Chondrocyte (in vitro differentiated cells): Measurements from ENCODE around the gene SMIM45.

Experiments
- DNase-seq: peaks from one replicate; pipeline ENCODE4 v3.0.0; 2021; ENCODE audit warnings: mixed read lengths, low spot score
- H3K27ac Mint-ChIP-seq: one replicate; pipeline ENCODE4 v1.8.0; 2021; ENCODE audit warnings: mild to moderate bottlenecking, moderate library complexity, mixed read lengths; ENCODE audit not compliant: unreplicated experiment
- H3K27me3 Mint-ChIP-seq: 2 replicates; pipeline ENCODE4 v1.8.0; 2021; ENCODE audit warnings: low read depth, mixed read lengths
- H3K36me3 Mint-ChIP-seq: 2 replicates; pipeline ENCODE4 v1.8.0; 2021; ENCODE audit warnings: low read depth, mixed read lengths
- H3K4me1 Mint-ChIP-seq: 2 replicates; pipeline ENCODE4 v1.8.0; 2021; ENCODE audit warnings: low read depth, mild to moderate bottlenecking, mixed read lengths
- H3K4me3 Mint-ChIP-seq: one replicate; pipeline ENCODE4 v1.8.0; 2021; ENCODE audit warnings: mild to moderate bottlenecking, moderate library complexity, mixed read lengths; ENCODE audit not compliant: unreplicated experiment
- H3K9me3 Mint-ChIP-seq: 2 replicates; pipeline ENCODE4 v1.8.0; 2021; ENCODE audit warnings: low read depth, mixed read lengths
- CTCF ChIP-seq: fragments of 200-600 bp; sonication (generic); IDR thresholded peaks from 2 replicates; pipeline ENCODE4 v1.5.0; 2021; ENCODE audit warnings: antibody characterized with exemption, mild to moderate bottlenecking, moderate library complexity

Gene SMIM45

GRCh38 chr22:41917375-41917902, 34.5 kb upstream of the SMIM45 start:
- Mint-ChIP-seq H3K27ac (no peak overlapping the region), H3K27me3 (peaks cover 28% of the 10 kb centered on the region), H3K9me3 (no peaks in the 10 kb centered on the region), H3K4me3 (no peak overlapping the region), H3K36me3 (no peaks in the 10 kb centered on the region), H3K4me1 (peaks cover 8% of the 10 kb centered on the region)
- no peak for DNase-seq
- TF ChIP-seq CTCF, result no peak

- H3K9me3 Mint-ChIP-seq, result no peaks in the 10 kb centered on the region
- peaks cover 8% of the 10 kb centered on the region for H3K4me1 Mint-ChIP-seq
- no peaks in the 10 kb centered on the region for H3K36me3 Mint-ChIP-seq
- peak overlapping the region; percentile 51 for H3K27ac Mint-ChIP-seq
- TF ChIP-seq CTCF, result no peak
- DNase-seq, result no peak
- no peak overlapping the region for H3K4me3 Mint-ChIP-seq
- peaks cover 24% of the 10 kb centered on the region for H3K27me3 Mint-ChIP-seq
These were observed 33.8 kb upstream of the SMIM45 start for GRCh38 chr22:41917903-41918791.

GRCh38 chr22:41919357-41920224, 32.4 kb upstream of the SMIM45 start:
- Mint-ChIP-seq H3K4me1 (peaks cover 8% of the 10 kb centered on the region), H3K27ac (no peak overlapping the region), H3K36me3 (no peaks in the 10 kb centered on the region), H3K9me3 (no peaks in the 10 kb centered on the region), H3K4me3 (no peak overlapping the region), H3K27me3 (peaks cover 22% of the 10 kb centered on the region)
- DNase-seq, result no peak
- TF ChIP-seq CTCF, result no peak

- peaks cover 24% of the 10 kb centered on the region for H3K27me3 Mint-ChIP-seq
- no peak for TF ChIP-seq CTCF
These were observed 31.5 kb upstream of the SMIM45 start for GRCh38 chr22:41920271-41920976.

More at GRCh38 chr22:41920271-41920976, 31.5 kb upstream of the SMIM45 start:
- no peak for DNase-seq
- no peaks in the 10 kb centered on the region for H3K36me3 Mint-ChIP-seq
- no peak overlapping the region for H3K4me3 Mint-ChIP-seq
- no peaks in the 10 kb centered on the region for H3K9me3 Mint-ChIP-seq
- peaks cover 8% of the 10 kb centered on the region for H3K4me1 Mint-ChIP-seq
- no peak overlapping the region for H3K27ac Mint-ChIP-seq
